ENCODE measurements around the gene ANXA8. TPM values are rescaled to one million over a fixed set of nuclear protein-coding genes. Genes with fewer than 3 reads are reported as not detected.
"Not testable (repeated sequence)": the region's sequence is repeated elsewhere in the genome, so short reads cannot be mapped to it uniquely, and the experiment has no call there.

Gene ANXA8
- total RNA-seq, 1 donor from 2014 or later: 0.94 TPM

- no peak for TF ChIP-seq CTCF (conservative IDR thresholded peaks at IDR 0.05)
- DNase-seq (ENCODE audit: extremely low spot score, unreplicated experiment): no peak
- no peak overlapping the region for H3K4me3 Mint-ChIP-seq
- no peaks in the 10 kb centered on the region for H3K36me3 Mint-ChIP-seq
- peaks cover 1% of the 10 kb centered on the region for H3K4me1 Mint-ChIP-seq (ENCODE audit: unreplicated experiment)
- H3K9me3 Mint-ChIP-seq: no peaks in the 10 kb centered on the region
- no peak overlapping the region for H3K27ac Mint-ChIP-seq
- H3K27me3 Mint-ChIP-seq: peaks cover 2% of the 10 kb centered on the region
Measured at GRCh38 chr10:47458466-47459154, 25.3 kb downstream of the ANXA8 start.

GRCh38 chr10:47457826-47458225 is 26.1 kb downstream of the ANXA8 start:
- Mint-ChIP-seq H3K4me3 (no peak overlapping the region), H3K36me3 (no peaks in the 10 kb centered on the region), H3K9me3 (no peaks in the 10 kb centered on the region), H3K4me1 (ENCODE audit: unreplicated experiment) (peaks cover 6% of the 10 kb centered on the region), H3K27ac (no peak overlapping the region), H3K27me3 (peaks cover 5% of the 10 kb centered on the region)
- DNase-seq (ENCODE audit: extremely low spot score, unreplicated experiment): peak; percentile 37
- no peak for TF ChIP-seq CTCF (conservative IDR thresholded peaks at IDR 0.05)

- Mint-ChIP-seq H3K27ac (no peak overlapping the region), H3K36me3 (no peaks in the 10 kb centered on the region), H3K4me1 (ENCODE audit: unreplicated experiment) (peaks cover 6% of the 10 kb centered on the region), H3K4me3 (no peak overlapping the region), H3K27me3 (peaks cover 7% of the 10 kb centered on the region), H3K9me3 (no peaks in the 10 kb centered on the region)
- DNase-seq (ENCODE audit: extremely low spot score, unreplicated experiment): peak; percentile 39
- no peak for TF ChIP-seq CTCF (conservative IDR thresholded peaks at IDR 0.05)
Measured at GRCh38 chr10:47457528-47457820, 26.4 kb downstream of the ANXA8 start.

- no peak for TF ChIP-seq CTCF (conservative IDR thresholded peaks at IDR 0.05)
- H3K27me3 Mint-ChIP-seq: peaks cover 9% of the 10 kb centered on the region
Measured at GRCh38 chr10:47456794-47457527, 27.0 kb downstream of the ANXA8 start.

GRCh38 chr10:47456079-47456785 is 27.7 kb downstream of the ANXA8 start:
- Mint-ChIP-seq H3K4me1 (ENCODE audit: unreplicated experiment) (peaks cover 6% of the 10 kb centered on the region), H3K36me3 (no peaks in the 10 kb centered on the region), H3K27ac (no peak overlapping the region), H3K9me3 (no peaks in the 10 kb centered on the region), H3K27me3 (peaks cover 9% of the 10 kb centered on the region), H3K4me3 (no peak overlapping the region)
- peak; percentile 45 for DNase-seq (ENCODE audit: extremely low spot score, unreplicated experiment)
- no peak for TF ChIP-seq CTCF (conservative IDR thresholded peaks at IDR 0.05)

More at GRCh38 chr10:47456794-47457527, 27.0 kb downstream of the ANXA8 start:
- no peaks in the 10 kb centered on the region for H3K9me3 Mint-ChIP-seq
- peaks cover 6% of the 10 kb centered on the region for H3K4me1 Mint-ChIP-seq (ENCODE audit: unreplicated experiment)
- no peak overlapping the region for H3K4me3 Mint-ChIP-seq
- DNase-seq (ENCODE audit: extremely low spot score, unreplicated experiment): peak; percentile 54
- no peaks in the 10 kb centered on the region for H3K36me3 Mint-ChIP-seq
- no peak overlapping the region for H3K27ac Mint-ChIP-seq

- H3K36me3 Mint-ChIP-seq; H3K4me3 Mint-ChIP-seq; H3K27me3 Mint-ChIP-seq; H3K9me3 Mint-ChIP-seq; H3K27ac Mint-ChIP-seq; H3K4me1 Mint-ChIP-seq (ENCODE audit: unreplicated experiment): not testable (repeated sequence)
- peak; percentile 43 for DNase-seq (ENCODE audit: extremely low spot score, unreplicated experiment)
Measured at GRCh38 chr10:47455350-47456078, 28.4 kb downstream of the ANXA8 start.
